ENCODE data around the gene GPR35.
"Not testable (repeated sequence)": the region's sequence is repeated elsewhere in the genome, so short reads cannot be mapped to it uniquely, and the experiment has no call there.

Gene GPR35

GRCh38 chr2:240672701-240673190 lies 47.5 kb downstream of the GPR35 start:
- ATAC-seq (ENCODE audit: low read depth) (no peak), DNase-seq (ENCODE audit: low spot score) (no peak)
- no peak for TF ChIP-seq CTCF (IDR thresholded peaks at IDR 0.05; ENCODE audit: poor library complexity, severe bottlenecking)
- Histone ChIP-seq H3K9me3 (ENCODE audit: severe bottlenecking) (no peaks in the 10 kb centered on the region), H3K4me3 (ENCODE audit: severe bottlenecking) (no peak overlapping the region), H3K27ac (ENCODE audit: poor library complexity, severe bottlenecking) (no peak overlapping the region), H3K36me3 (ENCODE audit: low read depth) (no peaks in the 10 kb centered on the region), H3K4me1 (ENCODE audit: insufficient read depth, poor library complexity, severe bottlenecking) (no peaks in the 10 kb centered on the region), H3K27me3 (ENCODE audit: insufficient read depth, poor library complexity, severe bottlenecking) (peaks cover 51% of the 10 kb centered on the region)

DNA sequence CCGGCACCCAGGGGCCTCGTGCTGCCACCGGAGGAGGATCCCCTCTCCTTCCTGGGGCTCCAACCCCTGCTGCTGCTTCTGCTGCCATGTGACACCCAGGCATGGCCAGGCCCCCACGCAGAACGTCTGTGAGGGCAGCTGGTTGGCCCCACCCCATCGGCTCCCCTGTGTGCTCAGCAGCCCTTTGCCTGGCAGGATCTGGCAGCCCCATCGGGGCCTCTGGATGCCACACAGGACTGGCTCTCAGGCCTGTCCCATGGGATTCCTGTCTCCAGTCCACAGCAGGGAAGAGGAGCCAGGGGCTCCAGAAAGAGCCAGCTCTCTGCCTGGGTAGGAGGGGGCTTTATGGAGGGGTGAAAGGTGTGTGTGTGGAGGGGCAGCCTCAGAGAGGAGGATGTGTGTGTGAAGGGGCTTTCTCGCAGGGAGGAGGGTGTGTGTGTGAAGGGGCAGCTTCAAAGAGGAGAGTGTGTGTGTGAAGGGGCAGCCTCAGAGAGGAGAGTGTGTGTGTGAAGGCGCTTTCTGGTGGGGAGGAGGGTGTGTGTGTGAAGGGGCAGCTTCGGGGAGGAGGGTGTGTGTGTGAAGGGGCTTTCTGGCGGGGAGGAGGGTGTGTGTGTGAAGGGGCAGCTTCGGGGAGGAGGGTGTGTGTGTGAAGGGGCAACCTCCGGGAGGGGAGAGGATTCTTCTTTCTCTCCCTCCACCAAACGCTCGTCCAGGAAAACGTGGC lies 49.3 kb downstream of the GPR35 start:
- H3K9me3 ChIP-seq (ENCODE audit: severe bottlenecking); H3K27ac ChIP-seq (ENCODE audit: poor library complexity, severe bottlenecking); H3K4me3 ChIP-seq (ENCODE audit: severe bottlenecking); H3K36me3 ChIP-seq (ENCODE audit: low read depth); ATAC-seq (ENCODE audit: low read depth); H3K4me1 ChIP-seq (ENCODE audit: insufficient read depth, poor library complexity, severe bottlenecking); DNase-seq (ENCODE audit: low spot score): not testable (repeated sequence)
- peaks cover 34% of the 10 kb centered on the region for H3K27me3 ChIP-seq (ENCODE audit: insufficient read depth, poor library complexity, severe bottlenecking)

- peaks cover 27% of the 10 kb centered on the region for H3K27me3 ChIP-seq (ENCODE audit: insufficient read depth, poor library complexity, severe bottlenecking)
- H3K4me3 ChIP-seq (ENCODE audit: severe bottlenecking); H3K27ac ChIP-seq (ENCODE audit: poor library complexity, severe bottlenecking); H3K9me3 ChIP-seq (ENCODE audit: severe bottlenecking); H3K4me1 ChIP-seq (ENCODE audit: insufficient read depth, poor library complexity, severe bottlenecking); ATAC-seq (ENCODE audit: low read depth); DNase-seq (ENCODE audit: low spot score); H3K36me3 ChIP-seq (ENCODE audit: low read depth): not testable (repeated sequence)
Measured at GRCh38 chr2:240675345-240675744, 50.1 kb downstream of the GPR35 start.

DNA sequence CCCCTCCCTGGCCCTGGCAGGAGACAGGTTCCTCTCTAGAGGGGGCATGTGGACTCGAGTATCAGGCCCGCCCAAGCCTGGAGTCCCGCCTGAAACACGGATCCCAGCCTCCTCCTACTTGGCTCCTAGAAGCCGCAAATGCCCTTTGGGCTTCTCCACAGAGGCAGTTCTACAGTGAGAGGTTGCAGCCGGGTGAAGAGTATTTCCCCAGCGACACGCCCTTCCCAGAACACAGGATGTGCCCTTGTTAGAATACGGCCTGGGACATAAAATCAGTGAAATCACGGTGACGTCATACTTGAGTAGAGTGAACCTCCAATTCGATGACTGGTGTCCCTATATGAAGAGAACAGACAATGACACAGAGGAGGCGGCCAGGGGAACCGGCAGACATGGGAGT lies 52.8 kb downstream of the GPR35 start:
- DNase-seq (ENCODE audit: low spot score); H3K27me3 ChIP-seq (ENCODE audit: insufficient read depth, poor library complexity, severe bottlenecking): not testable (repeated sequence)

GRCh38 chr2:240678909-240679308 lies 53.6 kb downstream of the GPR35 start:
- ATAC-seq (ENCODE audit: low read depth); DNase-seq (ENCODE audit: low spot score); H3K4me3 ChIP-seq (ENCODE audit: severe bottlenecking); H3K4me1 ChIP-seq (ENCODE audit: insufficient read depth, poor library complexity, severe bottlenecking); H3K27me3 ChIP-seq (ENCODE audit: insufficient read depth, poor library complexity, severe bottlenecking); H3K9me3 ChIP-seq (ENCODE audit: severe bottlenecking); H3K36me3 ChIP-seq (ENCODE audit: low read depth); H3K27ac ChIP-seq (ENCODE audit: poor library complexity, severe bottlenecking): not testable (repeated sequence)

More for the DNA sequence above, 52.8 kb downstream of the GPR35 start:
- not testable (repeated sequence) for H3K27ac ChIP-seq (ENCODE audit: poor library complexity, severe bottlenecking); ATAC-seq (ENCODE audit: low read depth); H3K36me3 ChIP-seq (ENCODE audit: low read depth); H3K4me1 ChIP-seq (ENCODE audit: insufficient read depth, poor library complexity, severe bottlenecking); H3K4me3 ChIP-seq (ENCODE audit: severe bottlenecking); H3K9me3 ChIP-seq (ENCODE audit: severe bottlenecking)

DNA sequence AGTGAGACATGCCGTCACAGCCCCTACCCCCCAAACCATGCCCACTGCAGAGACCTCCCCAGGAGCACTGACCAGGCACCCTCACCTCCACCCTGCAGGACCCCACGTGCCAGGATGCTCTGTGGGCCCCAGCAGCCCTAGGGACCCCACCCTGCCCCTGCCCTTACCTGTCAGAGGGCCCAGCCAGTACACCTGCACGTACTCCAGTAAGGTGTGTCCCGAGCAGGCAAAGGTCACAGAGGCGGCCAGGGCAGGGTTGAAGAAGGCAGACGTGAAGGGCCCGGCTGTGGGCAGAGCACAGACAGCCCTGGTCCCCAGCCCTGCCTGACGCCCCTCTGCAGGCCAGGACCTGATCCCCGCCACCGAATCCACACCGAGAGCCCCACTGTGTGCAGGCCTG lies 54.9 kb downstream of the GPR35 start:
- H3K36me3 ChIP-seq (ENCODE audit: low read depth); H3K4me1 ChIP-seq (ENCODE audit: insufficient read depth, poor library complexity, severe bottlenecking); H3K27me3 ChIP-seq (ENCODE audit: insufficient read depth, poor library complexity, severe bottlenecking); H3K9me3 ChIP-seq (ENCODE audit: severe bottlenecking); ATAC-seq (ENCODE audit: low read depth); H3K4me3 ChIP-seq (ENCODE audit: severe bottlenecking); H3K27ac ChIP-seq (ENCODE audit: poor library complexity, severe bottlenecking); DNase-seq (ENCODE audit: low spot score): not testable (repeated sequence)

All from RWPE2 (cell line).